GM18868 (cell line): ENCODE results near the gene ARHGAP45.
A peak's percentile ranks its signal among the peaks of the same experiment; 100 is the strongest.

Experiments used
- ATAC-seq: cut with Tn5 transposase; IDR thresholded peaks from one replicate; pipeline ENCODE4 v1.9.1; 2021; ENCODE audit warnings: mild to moderate bottlenecking, moderate library complexity; ENCODE audit not compliant: unreplicated experiment

The ARHGAP45 gene

DNA sequence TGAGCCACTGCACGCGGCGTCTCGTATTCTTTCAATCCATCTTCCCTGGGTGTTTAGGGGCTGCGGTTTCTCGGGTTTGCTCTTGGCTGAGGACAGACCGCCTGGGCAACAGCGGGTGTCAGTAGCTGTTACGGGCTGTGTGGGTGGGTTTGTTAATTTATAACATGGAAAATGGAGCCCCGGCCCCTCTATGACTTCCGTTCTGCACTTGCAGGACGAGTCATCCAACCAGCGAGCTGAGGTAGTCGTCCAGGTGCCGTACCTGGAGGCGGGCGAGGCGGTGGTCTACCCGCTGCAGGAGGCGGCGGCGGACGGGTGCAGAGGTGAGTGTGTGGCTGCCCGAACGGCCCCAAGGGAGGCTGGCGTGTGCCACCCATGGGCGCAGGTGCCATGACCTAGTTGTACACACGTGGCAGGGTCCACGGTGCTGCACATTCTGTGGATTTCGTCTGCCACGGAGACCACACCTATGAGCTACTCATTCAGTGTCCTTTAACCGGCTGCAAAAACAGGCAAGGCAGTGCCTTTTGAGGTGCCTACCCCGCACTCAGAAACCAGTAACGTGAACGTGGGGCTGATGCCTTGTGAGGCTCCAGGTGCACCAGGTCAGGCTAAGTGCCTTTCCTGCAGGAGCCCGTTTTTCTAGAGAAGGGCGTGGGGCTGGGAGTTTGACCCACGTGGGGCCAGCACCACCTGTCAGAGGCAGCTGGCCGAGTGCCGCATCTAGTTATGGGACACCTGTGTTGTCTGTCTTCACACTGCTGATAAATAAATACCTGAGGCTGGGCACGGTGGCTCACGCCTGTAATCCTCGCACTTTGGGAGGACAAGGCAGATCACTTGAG lies 17.3 kb downstream of the ARHGAP45 start:
- no peak for ATAC-seq

DNA sequence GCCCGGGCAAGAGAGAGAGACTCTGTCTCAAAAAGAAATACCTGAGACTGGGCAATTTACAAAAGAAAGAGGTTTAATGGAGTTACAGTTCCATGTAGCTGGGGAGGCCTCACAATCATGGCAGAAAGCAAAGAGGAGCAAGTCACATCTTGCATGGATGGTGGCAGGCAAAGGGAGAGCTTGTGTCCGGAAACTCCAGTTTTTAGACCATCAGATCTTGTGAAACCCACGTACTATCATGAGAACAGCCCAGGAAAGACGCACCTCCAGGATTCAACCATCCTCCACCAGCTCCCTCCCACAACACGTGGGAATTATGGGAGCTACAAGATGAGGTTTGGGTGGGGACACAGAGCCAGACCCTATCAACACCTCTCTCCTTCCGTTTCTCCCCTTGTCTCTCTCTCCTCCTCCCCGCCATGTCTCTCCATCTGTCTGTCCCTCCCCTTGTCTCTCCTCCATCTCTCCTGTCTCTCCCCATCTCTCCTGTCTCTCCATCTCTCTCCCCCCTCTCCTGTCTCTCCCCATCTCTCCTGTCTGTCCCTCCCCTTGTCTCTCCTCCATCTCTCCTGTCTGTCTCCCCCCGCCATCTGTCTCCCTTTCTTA lies 18.2 kb downstream of the ARHGAP45 start:
- ATAC-seq = no peak

DNA sequence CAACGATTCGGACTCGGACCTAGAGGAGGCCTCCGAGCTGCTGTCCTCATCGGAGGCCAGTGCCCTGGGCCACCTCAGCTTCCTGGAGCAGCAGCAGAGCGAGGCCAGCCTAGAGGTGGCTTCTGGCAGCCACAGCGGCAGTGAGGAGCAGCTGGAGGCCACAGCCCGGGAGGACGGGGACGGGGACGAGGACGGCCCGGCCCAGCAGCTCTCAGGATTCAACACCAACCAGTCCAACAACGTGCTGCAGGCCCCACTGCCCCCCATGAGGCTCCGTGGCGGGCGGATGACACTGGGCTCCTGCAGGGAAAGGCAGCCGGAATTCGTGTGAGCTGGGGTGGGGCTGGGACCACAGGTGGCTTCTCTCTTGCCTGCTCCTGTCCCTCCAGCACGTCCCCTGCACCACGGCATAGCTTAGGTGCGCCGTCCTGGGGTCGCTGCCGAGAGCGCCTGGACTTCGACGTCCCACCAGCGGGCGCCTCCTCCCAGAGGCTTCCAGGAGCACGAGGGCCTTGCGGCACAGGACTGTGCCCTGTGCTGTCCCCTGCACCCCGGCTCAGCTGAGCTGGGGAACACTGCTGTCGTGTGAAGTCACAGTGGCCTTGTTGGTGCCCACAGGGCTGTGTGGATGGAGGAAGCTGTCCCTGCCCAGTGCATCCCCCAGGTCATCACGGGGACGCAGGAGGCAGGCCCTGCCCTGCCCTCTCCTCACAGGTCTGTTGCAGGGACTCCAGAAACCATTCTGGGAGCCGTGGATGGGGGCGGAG lies 18.9 kb downstream of the ARHGAP45 start:
- no peak for ATAC-seq

DNA sequence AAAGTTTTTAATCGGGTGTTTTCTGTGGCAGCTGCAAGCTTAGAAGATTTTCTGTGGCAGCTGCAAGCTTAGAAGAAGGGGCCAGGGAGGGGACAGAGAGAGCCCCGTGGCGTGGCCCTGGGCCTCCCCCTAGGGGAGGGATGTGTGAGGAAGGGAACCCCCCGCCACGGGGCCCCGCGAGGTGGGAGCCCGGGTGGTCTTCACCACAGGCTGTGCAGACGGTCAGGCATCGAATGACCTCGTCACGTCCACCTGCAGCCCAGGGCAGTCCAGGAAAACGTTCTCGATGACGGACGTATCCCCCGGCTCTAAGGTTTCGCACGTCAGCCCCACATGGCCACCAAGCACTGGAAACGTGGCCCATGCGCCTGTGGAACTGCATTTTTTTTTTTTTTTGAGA lies 19.6 kb downstream of the ARHGAP45 start:
- no peak for ATAC-seq

DNA sequence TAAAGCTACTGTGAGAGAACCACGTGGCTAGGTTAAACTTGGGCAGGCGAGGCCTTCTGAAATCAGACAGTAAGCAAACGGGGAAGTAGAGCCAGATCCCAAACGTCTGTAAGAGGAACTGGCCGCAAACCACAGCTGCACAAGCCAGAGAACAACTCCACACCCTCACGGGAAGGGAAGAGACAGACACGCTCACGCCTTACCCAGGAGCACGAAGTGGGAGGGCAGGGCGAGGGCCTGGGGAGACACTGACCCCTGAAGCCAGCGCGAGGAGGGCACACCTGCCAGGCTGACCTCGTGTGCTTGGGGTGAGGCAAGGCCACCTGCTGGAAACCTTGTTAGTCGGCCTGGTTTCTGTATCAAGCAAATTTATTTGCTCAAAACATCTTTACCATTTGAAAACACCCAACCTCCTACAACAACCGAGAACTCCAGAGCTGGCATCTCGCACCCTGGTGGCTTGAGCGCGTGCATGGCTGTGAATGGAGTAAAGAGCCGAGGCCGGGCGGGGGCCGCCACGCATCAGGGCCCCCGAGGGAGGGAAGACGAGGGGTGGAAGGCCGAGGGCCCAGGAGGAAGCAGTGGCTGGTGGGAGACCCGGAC lies 20.9 kb downstream of the ARHGAP45 start:
- ATAC-seq = no peak

DNA sequence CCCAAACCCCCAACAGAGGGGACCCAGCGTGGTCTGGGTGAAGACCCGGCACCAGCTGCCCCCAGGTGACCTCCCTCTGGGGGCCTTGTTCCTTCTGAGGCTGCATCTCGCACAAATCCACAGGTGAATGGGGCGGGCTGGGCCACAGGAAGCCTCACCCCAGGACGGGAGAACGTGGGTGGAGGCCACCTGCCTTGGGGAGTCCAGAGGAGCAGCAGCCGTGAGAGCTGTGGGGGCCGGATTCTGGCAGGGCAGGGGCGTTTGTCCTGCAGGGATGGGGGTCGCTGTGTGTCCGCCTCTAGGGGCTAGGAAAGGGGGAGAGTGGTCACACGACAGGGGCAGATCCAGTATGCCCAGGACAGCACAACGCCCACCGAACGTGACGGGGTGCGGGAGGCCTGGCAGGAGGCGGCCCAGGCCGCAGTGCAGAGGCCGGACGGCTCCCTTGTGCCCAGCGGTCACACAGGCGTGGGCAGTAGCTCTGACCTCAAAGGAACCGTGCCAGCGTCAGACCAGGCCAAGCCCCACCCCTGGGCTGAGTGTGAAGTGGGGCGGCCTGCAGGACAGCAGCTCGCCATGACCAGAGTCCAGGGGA lies 21.5 kb downstream of the ARHGAP45 start:
- ATAC-seq = no peak

DNA sequence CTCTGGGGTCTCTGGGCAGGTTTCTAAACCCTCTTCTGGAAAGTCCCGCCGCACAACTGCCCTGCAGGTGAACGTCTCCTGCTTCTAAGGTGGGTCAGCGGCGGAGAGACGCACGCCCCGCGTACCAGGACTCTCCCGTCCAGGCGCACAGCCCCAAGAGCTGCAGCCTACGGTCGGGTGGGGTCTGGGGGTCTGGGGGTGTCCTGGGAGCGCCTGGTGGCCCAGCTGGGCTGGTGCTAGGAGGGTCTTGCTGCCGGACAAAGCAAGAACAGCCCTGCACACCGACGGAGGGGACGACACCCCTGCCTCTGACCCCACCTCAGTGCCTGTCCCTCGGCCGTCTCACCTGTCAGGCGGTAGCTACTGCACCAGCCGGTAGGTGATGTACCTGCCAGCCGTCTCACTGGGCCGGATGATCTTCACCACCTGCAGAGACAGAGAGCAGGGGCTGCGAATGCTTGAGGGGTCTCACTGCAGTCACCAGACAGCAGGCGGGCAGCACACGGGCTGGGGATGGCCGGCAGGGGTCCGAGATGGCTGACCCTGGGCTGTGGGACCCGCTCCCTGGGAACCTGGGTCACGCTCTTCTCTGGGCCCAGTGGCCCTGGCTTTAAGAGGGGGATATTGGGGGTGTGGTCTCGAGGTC lies 22.3 kb downstream of the ARHGAP45 start:
- no peak for ATAC-seq

DNA sequence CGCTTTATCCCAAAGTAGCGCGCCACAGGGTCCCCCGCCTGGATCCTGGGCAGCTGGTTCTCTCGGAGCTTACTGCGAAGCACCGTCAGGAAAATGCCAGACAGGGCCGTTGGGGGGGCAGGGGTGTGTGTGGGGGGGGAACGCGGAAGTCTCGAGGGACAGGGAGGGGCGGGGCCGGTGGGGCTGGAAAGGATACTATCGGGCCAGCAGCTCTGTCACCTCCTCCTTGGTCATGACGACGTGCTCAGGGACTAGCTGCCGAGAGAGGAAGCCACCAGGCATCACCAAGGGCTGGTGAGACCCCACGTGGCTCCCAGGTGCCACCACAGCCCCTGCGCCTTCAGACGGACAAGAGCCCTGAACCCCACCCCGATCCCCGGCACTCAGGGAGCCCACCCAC lies 22.9 kb downstream of the ARHGAP45 start:
- ATAC-seq = no peak

DNA sequence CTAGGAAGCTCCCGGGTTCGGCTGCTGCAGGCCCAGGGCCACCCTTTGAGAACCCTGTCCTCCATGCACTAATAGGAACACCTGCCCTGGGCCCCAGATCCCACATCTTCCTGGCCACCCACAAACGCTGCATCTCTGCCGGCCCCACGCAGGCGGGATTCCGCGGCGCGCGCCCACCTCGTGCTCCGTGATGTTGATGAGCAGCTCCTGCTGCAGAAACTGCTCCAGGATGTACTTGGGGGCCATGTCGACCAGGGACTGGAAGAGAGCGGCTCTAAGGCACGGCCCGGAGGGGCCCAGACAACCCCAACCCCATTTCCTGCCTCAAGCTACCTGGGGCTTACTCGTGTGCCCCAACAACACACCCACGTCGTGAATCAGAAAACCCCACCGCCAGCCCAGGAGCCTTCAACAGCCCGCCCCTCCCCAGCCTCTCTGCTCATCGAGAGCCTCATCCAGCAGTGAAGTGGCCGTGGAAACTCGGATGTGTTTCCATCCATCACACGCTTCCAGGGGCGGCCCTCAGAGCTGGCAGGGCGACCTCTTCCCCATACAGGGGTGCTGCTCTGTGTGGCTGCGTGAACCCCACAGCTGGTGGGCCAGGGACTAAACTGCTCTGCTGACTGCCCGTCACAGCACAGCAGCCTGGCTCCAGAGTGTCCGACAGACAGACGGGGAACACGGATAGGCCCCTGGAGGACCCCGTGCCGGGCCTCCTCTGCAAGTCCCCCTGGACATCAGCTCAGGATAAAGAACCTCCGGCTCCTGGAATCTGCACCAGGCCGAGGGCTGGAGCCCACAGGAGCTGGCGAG lies 24.0 kb downstream of the ARHGAP45 start:
- no peak for ATAC-seq

DNA sequence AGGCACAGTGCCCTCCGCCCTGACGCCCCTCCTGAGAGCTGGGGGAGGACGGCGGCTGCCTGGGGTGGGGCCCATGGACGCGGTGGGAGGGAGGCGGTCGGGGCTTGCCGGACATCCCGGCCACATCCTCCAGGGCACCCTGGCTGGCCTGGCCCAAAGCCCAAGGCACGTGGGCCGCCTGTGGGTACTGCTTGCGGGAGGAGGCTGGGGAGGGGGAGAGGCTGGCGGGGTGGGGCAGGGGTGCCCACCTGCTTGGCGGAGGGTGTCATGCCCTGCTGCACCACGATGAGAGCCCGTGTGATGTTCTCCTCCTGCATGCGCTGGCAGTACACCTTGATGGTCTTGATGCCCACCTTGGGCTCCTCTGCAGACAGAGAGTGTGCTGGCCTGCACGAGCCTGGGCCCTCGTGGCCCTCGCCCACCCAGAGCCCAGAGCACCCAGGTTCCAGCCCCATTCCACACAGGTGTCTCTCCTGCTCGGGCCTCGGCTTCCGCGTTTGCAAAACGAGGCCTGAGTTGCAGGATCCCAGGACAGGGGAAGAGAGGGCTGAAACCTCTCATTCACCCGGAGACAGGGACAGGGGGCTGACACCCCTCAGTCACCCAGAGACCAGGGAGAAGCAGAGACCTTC lies 24.7 kb downstream of the ARHGAP45 start:
- no peak for ATAC-seq

DNA sequence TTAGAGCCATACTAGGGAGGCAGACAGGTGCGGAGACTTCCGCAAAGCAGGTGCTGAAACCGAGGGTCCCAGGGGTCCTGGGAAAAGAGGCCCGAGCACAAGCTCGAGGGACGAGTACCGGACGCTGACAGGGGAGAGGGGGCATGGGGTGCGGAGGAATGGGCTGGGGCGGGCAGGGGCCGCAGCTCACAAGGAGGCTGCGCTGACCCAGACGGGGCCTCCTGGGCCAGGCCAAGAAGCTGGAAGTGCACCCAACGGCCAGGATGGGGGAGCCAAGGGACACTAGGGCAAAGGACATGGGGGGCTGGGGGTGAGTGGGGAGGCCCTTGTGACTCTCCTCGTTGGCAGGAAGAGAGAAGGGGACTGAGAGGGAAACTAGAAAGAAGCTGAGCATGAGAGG lies 26.4 kb downstream of the ARHGAP45 start:
- no peak for ATAC-seq

DNA sequence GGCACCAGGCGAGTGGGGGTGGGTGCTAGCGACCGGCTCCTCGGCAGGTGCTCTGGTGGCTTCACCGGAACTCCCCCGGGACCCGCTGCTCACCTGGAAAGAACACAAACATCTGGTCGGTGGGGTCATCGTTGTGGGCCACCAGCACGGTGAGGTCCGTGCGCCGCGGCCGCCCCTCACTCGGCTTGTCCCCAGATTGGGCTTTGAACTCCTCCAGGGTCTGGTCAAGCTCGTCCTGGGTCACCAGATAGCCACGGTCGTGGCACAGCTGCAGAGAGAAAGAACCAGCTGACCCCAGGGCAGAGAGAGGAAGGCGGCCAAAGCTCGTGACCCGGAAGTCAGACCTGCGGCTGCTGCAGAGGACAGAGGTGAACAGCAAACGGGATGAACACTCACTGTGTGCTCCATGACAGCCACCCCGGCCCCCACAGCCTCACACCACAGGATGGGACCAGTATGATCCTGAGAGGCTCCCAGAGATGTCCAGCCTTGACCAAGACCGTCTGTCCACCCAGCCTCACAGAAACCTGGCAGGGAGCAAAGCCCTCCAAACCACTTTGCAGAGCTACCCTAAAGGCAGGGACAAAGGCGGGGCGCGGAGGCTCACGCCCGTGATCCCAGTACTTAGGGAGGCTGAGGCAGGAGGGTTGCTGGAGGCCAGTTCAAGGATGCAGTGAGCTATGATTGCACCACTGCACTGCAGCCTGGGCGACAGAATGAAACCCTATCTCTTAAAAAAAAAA lies 27.0 kb downstream of the ARHGAP45 start:
- no peak for ATAC-seq

DNA sequence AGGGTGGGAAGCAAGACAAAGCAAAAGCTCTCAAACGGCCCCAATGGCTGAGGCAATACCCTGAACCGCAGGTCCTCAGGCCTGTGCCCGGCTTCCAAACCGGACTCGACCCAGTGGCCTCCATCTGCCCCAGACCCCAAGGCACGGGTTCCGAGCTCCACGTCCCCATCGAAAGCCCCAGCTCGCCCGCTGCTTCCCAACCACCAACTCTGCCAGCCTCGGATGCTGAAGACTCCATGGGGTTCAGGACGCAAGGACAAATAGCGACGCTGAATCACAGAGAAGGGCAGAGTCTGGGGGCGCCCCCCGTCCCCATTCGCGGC lies 27.6 kb downstream of the ARHGAP45 start:
- ATAC-seq = no peak

DNA sequence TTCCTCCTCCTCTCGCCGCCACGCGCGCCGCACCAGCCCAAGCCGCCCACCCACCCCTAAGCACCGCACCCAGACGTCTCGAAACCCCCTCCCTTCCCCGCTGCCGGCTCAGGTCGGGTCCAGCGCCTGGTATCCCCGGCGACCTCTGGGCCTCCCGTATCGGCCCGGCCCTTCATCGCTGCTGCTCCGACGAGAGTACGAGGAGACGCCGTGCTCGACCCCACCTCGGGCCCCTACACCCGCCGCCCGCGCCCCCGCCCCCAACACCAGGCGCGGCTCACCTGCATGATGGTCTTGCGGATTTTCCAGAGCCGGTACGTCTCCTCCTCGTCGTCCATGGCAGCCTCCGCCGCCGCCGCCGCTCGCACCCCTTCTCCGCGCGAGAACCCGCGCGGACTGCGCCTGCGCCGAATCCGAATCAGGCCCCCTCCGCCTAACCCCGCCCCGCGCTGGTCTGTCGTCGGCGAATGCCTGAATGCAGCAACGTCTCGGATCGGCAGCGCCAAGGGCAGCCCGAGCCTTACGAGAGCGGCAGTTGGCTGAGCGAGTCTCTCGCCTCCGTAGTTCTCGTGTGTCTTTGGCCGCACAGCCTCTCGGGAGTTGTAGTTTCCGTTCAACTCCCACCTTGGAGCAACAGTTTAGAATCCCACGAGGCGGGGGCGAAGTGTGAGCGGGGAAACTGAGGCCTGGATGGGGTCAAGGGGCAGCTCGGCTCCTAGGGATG lies 28.2 kb downstream of the ARHGAP45 start, which contains the start of gene POLR2E:
POLR2E (minus strand) TSS at position 398 of the 724 bp plus-strand sequence; CDS start at position 338, 60 bp downstream.
- ATAC-seq = peak; percentile 82

DNA sequence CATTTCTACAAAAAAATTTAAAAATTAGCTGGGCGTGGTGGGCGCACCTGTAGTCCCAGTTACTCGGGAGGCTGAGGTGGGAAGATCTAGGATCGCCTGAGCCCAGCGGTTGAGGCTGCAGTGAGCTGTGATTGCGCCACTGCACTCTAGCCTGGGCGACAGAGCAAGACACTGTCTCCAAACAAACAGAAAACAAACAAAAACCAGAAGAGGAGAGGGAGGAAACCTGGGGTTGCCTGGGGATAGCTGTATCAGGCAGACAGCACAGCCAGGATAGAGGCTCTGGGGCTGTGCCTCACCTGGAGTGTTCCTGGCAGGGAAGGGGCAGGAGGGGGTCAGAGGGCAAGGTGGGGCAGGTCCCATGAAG lies 30.8 kb downstream of the ARHGAP45 start:
- ATAC-seq = no peak

DNA sequence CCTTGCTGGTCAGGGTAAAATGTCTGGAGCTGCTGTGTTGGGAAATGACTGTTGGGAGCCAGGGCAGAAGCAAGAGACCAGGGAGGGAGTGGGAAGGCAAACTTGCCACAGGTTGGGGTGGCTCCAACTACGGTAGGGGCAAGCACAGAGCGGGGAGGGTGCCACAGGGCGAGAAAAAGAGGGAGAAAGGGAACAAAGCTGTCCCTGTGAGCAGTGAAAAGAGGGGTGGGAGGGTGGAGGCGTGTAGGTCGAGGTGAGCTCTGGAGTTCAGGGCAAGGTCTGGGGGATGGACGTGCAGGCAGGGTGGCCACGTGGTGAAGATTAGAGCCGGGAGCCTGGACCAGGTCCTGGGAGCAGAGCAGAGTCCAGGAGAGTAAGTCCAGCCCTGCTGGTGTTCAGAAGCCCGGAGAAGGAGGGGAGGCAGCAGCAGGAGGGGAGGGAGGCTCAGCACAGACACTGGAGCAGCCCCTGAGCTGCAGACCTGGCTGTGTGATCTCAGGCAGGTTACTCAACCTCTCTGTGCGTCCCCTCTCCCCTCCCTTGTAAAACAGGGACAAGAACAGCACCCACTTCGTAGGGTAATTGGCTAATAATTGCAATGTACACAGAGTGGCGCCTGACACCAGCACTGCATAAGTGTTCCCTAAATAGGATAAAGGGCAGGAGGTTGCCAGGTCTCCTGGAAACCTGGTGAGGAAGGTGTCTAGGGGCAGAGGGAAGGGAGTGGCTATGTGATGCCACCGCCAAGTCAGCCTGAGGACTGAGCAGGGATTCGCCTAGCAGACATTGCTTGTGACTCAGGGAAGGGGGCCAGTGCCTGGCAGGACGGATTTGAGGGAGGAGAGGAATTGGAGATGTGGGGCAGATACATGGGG lies 31.4 kb downstream of the ARHGAP45 start:
- no peak for ATAC-seq

DNA sequence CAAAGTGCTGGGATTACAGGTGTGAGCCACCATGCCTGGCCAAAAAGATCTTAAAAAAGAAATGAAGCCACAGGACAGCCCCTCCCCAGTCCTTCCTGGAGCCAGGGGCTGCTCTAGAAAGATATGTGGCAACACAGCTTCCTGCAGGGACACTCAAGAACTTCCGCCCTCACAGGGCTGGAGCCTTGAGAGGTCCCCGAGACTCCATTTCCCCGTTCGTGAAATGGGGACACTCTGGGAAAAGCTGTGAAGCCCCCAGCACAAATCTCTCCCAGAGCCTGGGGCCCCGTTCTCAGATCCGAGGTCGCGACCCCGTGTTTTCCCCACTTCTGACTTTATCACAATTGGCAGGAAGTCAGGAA lies 34.4 kb downstream of the ARHGAP45 start:
- ATAC-seq = no peak
